Stomach (tissue), 4 donors: Measurements from ENCODE around the gene GRHPR.

Experiments used
- POLR2A ChIP-seq, 4 donors: fragments of 450-650 bp; IDR thresholded peaks; one replicate each; pipeline ENCODE4 v1.6.1; 2016; ENCODE audit warnings: antibody characterized with exemption in 4 of 4, control low read depth in 2 of 4, mild to moderate bottlenecking in 1 of 4, moderate library complexity in 1 of 4
- POLR2AphosphoS5 ChIP-seq, 3 donors: sonication (generic); formaldehyde crosslinking; IDR thresholded peaks; one replicate each; pipeline ENCODE4 v1.6.1; 2016; ENCODE audit warnings: antibody characterized with exemption in 3 of 3
- TF ChIP-seq, protein P1 (sequence below), 7 experiments: fragments of 450-650 bp in 4 of 7; fragments of 200-600 bp in 3 of 7; sonication (generic) in 3 of 7; IDR thresholded peaks; one replicate each; pipeline ENCODE4 v1.5.1; 2016 to 2019; ENCODE audit warnings: antibody characterized with exemption in 7 of 7, control low read depth in 2 of 7, mild to moderate bottlenecking in 1 of 7

DNA sequence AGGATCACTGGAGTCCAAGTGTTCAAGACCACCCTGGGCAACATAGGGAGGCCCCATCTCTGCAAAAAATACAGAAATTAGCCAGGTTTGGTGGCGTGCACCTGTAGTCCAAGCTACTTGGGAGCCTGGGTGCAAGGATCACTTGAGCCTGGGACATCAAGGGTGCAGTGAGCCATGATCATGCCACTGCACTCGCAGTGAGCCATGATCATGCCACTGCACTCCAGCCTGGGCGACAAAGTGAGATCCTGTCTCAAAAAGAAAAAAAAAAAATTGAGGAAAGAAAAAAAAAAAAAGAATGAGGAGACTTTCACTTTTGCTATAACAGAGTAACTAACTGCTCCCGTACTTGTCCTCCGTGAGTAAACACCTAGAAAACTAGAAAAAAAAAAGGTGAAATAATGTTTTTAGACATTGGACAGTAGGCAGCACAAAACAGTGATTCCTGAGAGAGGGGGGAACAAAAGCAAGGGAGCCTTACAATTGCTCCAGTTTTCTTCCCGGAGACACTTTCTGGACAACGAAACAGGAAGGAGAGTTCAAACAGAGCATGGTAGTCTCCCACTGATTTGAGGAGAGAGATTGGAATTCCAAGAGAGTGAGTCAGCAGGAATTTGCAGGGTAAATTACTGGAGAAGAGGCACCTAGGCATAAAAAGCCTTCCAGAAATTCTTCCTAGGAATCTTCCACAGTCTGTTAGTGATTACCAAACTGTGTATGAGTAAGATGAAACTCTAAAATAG lies 49.6 kb downstream of the GRHPR start:
- TF ChIP-seq POLR2A (IDR thresholded peaks at IDR 0.05) (no peak), POLR2AphosphoS5 (IDR thresholded peaks at IDR 0.05) (peak in 1 of 3 donors; percentile 58)
- TF ChIP-seq, protein P1, sequence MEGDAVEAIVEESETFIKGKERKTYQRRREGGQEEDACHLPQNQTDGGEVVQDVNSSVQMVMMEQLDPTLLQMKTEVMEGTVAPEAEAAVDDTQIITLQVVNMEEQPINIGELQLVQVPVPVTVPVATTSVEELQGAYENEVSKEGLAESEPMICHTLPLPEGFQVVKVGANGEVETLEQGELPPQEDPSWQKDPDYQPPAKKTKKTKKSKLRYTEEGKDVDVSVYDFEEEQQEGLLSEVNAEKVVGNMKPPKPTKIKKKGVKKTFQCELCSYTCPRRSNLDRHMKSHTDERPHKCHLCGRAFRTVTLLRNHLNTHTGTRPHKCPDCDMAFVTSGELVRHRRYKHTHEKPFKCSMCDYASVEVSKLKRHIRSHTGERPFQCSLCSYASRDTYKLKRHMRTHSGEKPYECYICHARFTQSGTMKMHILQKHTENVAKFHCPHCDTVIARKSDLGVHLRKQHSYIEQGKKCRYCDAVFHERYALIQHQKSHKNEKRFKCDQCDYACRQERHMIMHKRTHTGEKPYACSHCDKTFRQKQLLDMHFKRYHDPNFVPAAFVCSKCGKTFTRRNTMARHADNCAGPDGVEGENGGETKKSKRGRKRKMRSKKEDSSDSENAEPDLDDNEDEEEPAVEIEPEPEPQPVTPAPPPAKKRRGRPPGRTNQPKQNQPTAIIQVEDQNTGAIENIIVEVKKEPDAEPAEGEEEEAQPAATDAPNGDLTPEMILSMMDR (IDR thresholded peaks at IDR 0.05), result no peak
